ENCODE measurements around the gene PLB1. TPM values are rescaled to one million over a fixed set of nuclear protein-coding genes. Genes with fewer than 3 reads are reported as not detected.

Gene PLB1
- polyA plus RNA-seq, 1 donor from 2014 or later: 2.8 TPM

DNA sequence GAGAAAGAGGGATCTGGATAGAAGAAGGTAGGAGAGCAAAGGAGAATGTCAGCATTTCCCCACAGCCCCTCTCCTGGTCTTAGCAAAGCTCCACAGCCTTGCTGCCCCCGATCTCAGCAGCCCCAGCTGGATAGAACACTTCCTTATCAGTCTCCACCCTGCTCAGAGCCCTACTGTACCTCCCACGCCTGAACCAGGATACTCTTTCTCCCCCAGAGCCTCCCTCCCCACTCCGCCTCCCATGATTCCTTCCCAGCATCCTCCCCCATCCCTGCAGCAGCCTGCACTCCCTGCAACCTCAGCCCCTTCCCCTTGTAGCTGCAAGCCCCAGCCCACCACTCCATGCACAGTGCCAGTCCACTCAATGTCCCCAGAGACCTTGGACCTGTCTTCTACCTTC lies 25.8 kb downstream of the PLB1 start:
- Histone ChIP-seq H3K9me2 (ENCODE audit: insufficient read depth, low read length) (no peaks in the 10 kb centered on the region), H3K36me3 (ENCODE audit: insufficient read depth, low read length) (no peaks in the 10 kb centered on the region), H3K4me3 (ENCODE audit: low read length) (no peak overlapping the region), H3K9ac (ENCODE audit: low read length) (no peak overlapping the region), H3K79me2 (replicated peaks; ENCODE audit: insufficient read depth, low read length) (no peaks in the 10 kb centered on the region), H3K4me2 (ENCODE audit: low read length) (no peak overlapping the region), H3K9me3 (ENCODE audit: low read length) (no peaks in the 10 kb centered on the region), H3K27me3 (ENCODE audit: insufficient read depth, low read depth, low read length) (no peaks in the 10 kb centered on the region), H3F3A (ENCODE audit: insufficient read depth, low read length, poor library complexity, severe bottlenecking) (no peaks in the 10 kb centered on the region), H3K27ac (ENCODE audit: low read length) (no peak overlapping the region), H2AFZ (ENCODE audit: low read depth, low read length) (no peak overlapping the region), H4K20me1 (ENCODE audit: insufficient read depth) (no peaks in the 10 kb centered on the region)
- no peak for TF ChIP-seq EP300 (conservative IDR thresholded peaks at IDR 0.05; ENCODE audit: poor library complexity, severe bottlenecking)
- TF ChIP-seq, protein P1, sequence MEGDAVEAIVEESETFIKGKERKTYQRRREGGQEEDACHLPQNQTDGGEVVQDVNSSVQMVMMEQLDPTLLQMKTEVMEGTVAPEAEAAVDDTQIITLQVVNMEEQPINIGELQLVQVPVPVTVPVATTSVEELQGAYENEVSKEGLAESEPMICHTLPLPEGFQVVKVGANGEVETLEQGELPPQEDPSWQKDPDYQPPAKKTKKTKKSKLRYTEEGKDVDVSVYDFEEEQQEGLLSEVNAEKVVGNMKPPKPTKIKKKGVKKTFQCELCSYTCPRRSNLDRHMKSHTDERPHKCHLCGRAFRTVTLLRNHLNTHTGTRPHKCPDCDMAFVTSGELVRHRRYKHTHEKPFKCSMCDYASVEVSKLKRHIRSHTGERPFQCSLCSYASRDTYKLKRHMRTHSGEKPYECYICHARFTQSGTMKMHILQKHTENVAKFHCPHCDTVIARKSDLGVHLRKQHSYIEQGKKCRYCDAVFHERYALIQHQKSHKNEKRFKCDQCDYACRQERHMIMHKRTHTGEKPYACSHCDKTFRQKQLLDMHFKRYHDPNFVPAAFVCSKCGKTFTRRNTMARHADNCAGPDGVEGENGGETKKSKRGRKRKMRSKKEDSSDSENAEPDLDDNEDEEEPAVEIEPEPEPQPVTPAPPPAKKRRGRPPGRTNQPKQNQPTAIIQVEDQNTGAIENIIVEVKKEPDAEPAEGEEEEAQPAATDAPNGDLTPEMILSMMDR (IDR thresholded peaks at IDR 0.05; ENCODE audit: poor library complexity, severe bottlenecking): no peak
- TF ChIP-seq POLR2AphosphoS5 (IDR thresholded peaks at IDR 0.05): no peak
- no peak for TF ChIP-seq MXI1 (conservative IDR thresholded peaks at IDR 0.05; ENCODE audit: poor library complexity, severe bottlenecking)
- TF ChIP-seq RAD21 (conservative IDR thresholded peaks at IDR 0.05): no peak
- no peak for TF ChIP-seq SMC3 (conservative IDR thresholded peaks at IDR 0.05; ENCODE audit: poor library complexity)
- TF ChIP-seq REST (IDR thresholded peaks at IDR 0.05; ENCODE audit: borderline replicate concordance): no peak
- TF ChIP-seq TAF1 (IDR thresholded peaks at IDR 0.05; ENCODE audit: low read depth): no peak
- no peak for TF ChIP-seq EZH2 (IDR thresholded peaks at IDR 0.05; ENCODE audit: borderline replicate concordance, insufficient read depth, low read length, poor library complexity, severe bottlenecking)

DNA sequence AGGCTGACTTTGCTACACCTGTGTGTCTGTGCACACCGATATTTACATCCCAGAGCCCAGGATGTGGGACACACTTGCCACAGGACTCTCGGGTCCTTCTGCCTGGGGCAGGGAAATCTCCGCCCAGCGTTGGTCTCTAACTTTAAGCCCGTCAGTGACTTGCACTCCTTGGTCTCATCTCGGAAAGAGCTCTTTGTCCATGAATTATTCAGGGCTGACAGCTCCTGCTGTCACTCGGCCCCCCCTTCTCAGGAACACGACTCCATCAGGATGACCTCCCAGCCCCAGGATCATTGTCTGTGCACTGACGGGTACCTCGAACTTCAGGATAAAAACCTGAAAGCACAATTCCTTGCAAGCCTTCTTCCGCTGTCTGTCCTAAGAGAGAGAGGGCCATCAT lies 26.6 kb downstream of the PLB1 start:
- Histone ChIP-seq H3K9me3 (ENCODE audit: low read length) (no peaks in the 10 kb centered on the region), H3K27me3 (ENCODE audit: insufficient read depth, low read depth, low read length) (no peaks in the 10 kb centered on the region), H3K79me2 (replicated peaks; ENCODE audit: insufficient read depth, low read length) (no peaks in the 10 kb centered on the region), H3F3A (ENCODE audit: insufficient read depth, low read length, poor library complexity, severe bottlenecking) (no peaks in the 10 kb centered on the region), H3K27ac (ENCODE audit: low read length) (no peak overlapping the region), H4K20me1 (ENCODE audit: insufficient read depth) (no peaks in the 10 kb centered on the region), H3K36me3 (ENCODE audit: insufficient read depth, low read length) (no peaks in the 10 kb centered on the region), H2AFZ (ENCODE audit: low read depth, low read length) (no peak overlapping the region), H3K4me2 (ENCODE audit: low read length) (no peak overlapping the region), H3K9ac (ENCODE audit: low read length) (no peak overlapping the region), H3K4me3 (ENCODE audit: low read length) (no peak overlapping the region), H3K9me2 (ENCODE audit: insufficient read depth, low read length) (no peaks in the 10 kb centered on the region)
- TF ChIP-seq MXI1 (conservative IDR thresholded peaks at IDR 0.05; ENCODE audit: poor library complexity, severe bottlenecking): no peak
- TF ChIP-seq, protein P1 (IDR thresholded peaks at IDR 0.05; ENCODE audit: poor library complexity, severe bottlenecking): no peak
- no peak for TF ChIP-seq RAD21 (conservative IDR thresholded peaks at IDR 0.05)
- no peak for TF ChIP-seq SMC3 (conservative IDR thresholded peaks at IDR 0.05; ENCODE audit: poor library complexity)
- TF ChIP-seq REST (IDR thresholded peaks at IDR 0.05; ENCODE audit: borderline replicate concordance): no peak
- TF ChIP-seq EZH2 (IDR thresholded peaks at IDR 0.05; ENCODE audit: borderline replicate concordance, insufficient read depth, low read length, poor library complexity, severe bottlenecking): no peak
- no peak for TF ChIP-seq POLR2AphosphoS5 (IDR thresholded peaks at IDR 0.05)
- TF ChIP-seq TAF1 (IDR thresholded peaks at IDR 0.05; ENCODE audit: low read depth): no peak
- no peak for TF ChIP-seq EP300 (conservative IDR thresholded peaks at IDR 0.05; ENCODE audit: poor library complexity, severe bottlenecking)

Measured in neural cell (in vitro differentiated cells).